K562 treated with DMSO at 1 percent for 48 hours (cell line): ENCODE results near the gene KRT10. TPM values are rescaled to one million over a fixed set of nuclear protein-coding genes. Genes with fewer than 3 reads are reported as not detected.

ENCODE experiments used
- total RNA-seq: library from RNA; unstranded; fragments of 300-600 nt; gene quantifications from 2 replicates; pipeline ENCODE4 v1.2.3, GENCODE V29; 2022; ENCODE audit warnings: low replicate concordance; ENCODE audit errors: extremely low read depth

Gene KRT10
- total RNA-seq: not detected in 2 replicates

DNA sequence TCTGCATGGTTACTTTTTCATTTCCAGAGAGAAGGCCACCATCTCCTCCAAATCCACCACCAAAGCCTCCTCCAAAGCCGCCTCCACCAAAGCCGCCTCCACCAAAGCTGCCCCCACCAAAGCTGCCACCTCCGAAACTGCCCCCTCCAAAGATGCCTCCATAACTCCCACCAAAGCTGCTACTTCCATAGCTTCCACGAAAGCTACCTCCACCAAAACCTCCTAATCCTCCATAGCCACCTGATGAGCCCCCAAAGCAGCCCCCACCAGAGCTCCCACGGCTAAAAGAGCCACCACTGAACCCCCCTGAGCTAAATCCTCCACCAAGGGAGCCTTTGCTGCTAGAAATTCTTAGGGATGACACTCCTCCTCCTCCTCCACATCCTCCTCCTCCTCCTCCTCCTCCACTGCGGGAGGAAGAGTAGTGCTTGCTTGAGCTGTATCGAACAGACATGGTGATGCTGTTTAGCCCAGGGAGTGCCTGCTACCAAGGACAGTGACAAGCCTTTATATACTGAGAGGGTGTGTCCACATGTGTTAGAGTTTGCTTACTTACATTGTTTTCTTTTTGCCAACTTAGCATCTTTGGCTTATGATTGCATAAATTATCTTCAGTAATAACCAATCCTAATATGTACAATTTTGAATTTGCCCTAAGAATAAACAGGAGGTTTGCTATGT is at the start of gene KRT10:
KRT10 (minus strand) TSS at position 483 of the 681 bp plus-strand sequence; CDS start at position 454, 29 bp downstream.

DNA sequence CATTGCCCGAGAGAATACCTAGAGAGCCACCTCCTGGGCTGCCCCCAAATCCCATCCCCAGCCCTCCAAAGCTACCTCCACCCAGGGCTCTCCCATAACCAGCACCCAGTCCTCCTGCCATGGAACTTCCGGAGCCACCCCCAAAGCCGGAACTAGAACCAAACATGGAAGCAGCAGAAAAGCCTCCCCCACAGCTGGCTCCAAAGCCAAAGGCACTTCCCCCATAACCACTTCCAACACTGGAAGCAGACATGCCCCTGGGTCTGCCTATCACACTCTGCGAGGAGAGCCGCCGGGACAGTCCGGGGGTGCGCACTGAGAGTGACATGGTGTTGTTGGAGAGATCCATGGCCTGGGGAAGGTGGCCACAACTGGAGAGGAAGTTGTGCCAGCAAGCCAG is 44.4 kb upstream of the KRT10 start, which contains the start of gene KRT12:
KRT12 (minus strand) TSS at position 386 of the 400 bp plus-strand sequence; CDS start at position 349, 37 bp downstream.

DNA sequence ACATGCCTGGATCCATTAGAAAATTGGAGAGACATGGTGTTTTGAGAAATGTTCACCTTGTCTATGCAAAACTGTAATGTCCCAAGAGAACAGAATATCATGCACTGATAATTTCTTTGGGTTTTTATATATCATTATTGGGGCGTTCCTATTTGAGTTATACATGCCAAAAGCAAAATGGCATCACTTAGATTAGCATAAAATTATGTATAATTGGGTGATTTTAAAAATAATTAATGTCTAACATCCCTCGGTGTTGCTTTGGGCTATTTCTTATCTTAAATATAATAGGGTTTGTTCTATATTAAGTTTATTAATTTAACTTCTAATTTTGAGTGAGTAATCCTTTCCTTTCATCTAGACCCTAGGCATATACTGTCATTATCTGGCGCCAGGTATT is 22.6 kb downstream of the KRT10 start, which contains the start of gene KRT28:
KRT28 (minus strand) TSS at position 101 of the 400 bp plus-strand sequence; CDS start at position 35, 66 bp downstream.

DNA sequence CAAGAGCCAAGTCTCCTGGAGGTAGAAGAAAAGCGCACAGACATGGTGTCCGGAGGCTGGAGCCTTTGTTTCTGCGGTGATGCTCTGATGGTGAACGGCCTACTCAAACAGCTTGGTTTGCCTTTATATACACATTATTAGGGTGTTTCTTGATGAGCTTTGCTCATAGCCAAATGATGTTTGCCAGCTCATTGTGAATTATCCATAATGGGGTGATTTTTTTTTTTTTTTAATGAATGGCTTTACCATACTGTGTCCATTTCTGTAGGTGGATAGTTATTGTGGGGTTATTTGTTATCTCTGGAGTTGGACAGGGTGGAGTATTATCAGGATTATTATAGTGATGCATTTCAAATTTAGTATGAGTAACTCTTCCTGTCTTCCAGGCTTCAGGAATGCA is 40.0 kb downstream of the KRT10 start, which contains the start of gene KRT27:
KRT27 (minus strand) TSS at position 101 of the 400 bp plus-strand sequence; CDS start at position 44, 57 bp downstream.

DNA sequence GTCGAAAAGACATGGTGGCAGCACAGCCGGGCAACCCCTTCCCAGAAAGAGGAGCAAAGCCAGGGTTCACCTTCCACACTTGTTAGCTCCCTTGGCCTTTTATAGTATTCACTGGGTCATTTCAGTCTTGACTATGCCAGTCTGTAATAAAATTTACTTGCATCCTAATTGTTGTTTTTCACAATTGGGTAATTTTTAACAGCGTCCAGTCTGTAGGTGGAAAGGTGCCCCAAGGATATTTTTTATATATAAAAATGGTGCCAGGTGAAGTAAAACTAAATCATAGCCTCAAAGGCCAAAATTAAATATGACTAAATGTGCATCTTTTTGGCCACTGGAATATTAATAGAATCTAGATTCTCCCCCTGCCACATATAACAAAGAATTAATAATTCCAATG is 50.3 kb downstream of the KRT10 start, which contains the start of gene KRT26:
KRT26 (minus strand) TSS at position 101 of the 400 bp plus-strand sequence; CDS start at position 13, 88 bp downstream.

Other genes starting within 250 kb of the KRT10 start
- gene SMARCE1, start 174.8 kb downstream of the KRT10 start, total RNA-seq: not detected in 2 replicates
- not detected in 2 replicates for gene KRT222, start 157.4 kb downstream of the KRT10 start, total RNA-seq
- not detected in 2 replicates for gene KRT24, start 118.9 kb downstream of the KRT10 start, total RNA-seq
- gene KRT25, start 67.3 kb downstream of the KRT10 start, total RNA-seq: not detected in 2 replicates
- not detected in 2 replicates for gene KRT26, start 50.4 kb downstream of the KRT10 start, total RNA-seq
- not detected in 2 replicates for gene KRT27, start 40.1 kb downstream of the KRT10 start, total RNA-seq
- not detected in 2 replicates for gene KRT28, start 22.7 kb downstream of the KRT10 start, total RNA-seq
- gene KRT12, start 44.6 kb upstream of the KRT10 start, total RNA-seq: not detected in 2 replicates
- not detected in 2 replicates for gene KRT20, start 62.6 kb upstream of the KRT10 start, total RNA-seq
- gene KRT23, start 115.0 kb upstream of the KRT10 start, total RNA-seq: not detected in 2 replicates
- gene KRT39, start 144.3 kb upstream of the KRT10 start, total RNA-seq: not detected in 2 replicates
- gene KRT40, start 161.7 kb upstream of the KRT10 start, total RNA-seq: not detected in 2 replicates
- not detected in 2 replicates for gene KRTAP3-3, start 171.6 kb upstream of the KRT10 start, total RNA-seq
- gene KRTAP3-2, start 177.3 kb upstream of the KRT10 start, total RNA-seq: not detected in 2 replicates
- not detected in 2 replicates for gene KRTAP3-1, start 186.5 kb upstream of the KRT10 start, total RNA-seq
- gene KRTAP1-5, start 204.6 kb upstream of the KRT10 start, total RNA-seq: not detected in 2 replicates
- gene KRTAP1-4, start 207.6 kb upstream of the KRT10 start, total RNA-seq: not detected in 2 replicates
- gene KRTAP1-3, start 212.3 kb upstream of the KRT10 start, total RNA-seq: not detected in 2 replicates
- not detected in 2 replicates for gene KRTAP1-1, start 218.8 kb upstream of the KRT10 start, total RNA-seq
- gene KRTAP2-1, start 224.7 kb upstream of the KRT10 start, total RNA-seq: not detected in 2 replicates
- not detected in 2 replicates for gene KRTAP2-2, start 232.6 kb upstream of the KRT10 start, total RNA-seq
- not detected in 2 replicates for gene KRTAP2-3, start 237.5 kb upstream of the KRT10 start, total RNA-seq
- not detected in 2 replicates for gene KRTAP2-4, start 243.3 kb upstream of the KRT10 start, total RNA-seq